Cardiac fibroblast (primary cell): ENCODE measurements around the gene HDAC2.
"Not testable (repeated sequence)": the region's sequence is repeated elsewhere in the genome, so short reads cannot be mapped to it uniquely, and the experiment has no call there.

ENCODE experiments used
- DNase-seq, 2 donors: peaks; one replicate each; pipeline versions ENCODE4 v3.0.0 to v3.0.0-alpha.2; 2010; ENCODE audit warnings: low read depth in 2 of 2
- H3K4me3 ChIP-seq, 2 donors: replicated peaks in 1 of 2; 1 replicate in 1 of 2; 2 replicates in 1 of 2; pipeline ENCODE4 v1.5.1; 2011; ENCODE audit warnings: low read depth in 2 of 2, low read length in 2 of 2, mild to moderate bottlenecking in 2 of 2, moderate library complexity in 1 of 2
- CTCF ChIP-seq: IDR thresholded peaks from one replicate; pipeline ENCODE4 v1.5.1; 2011; ENCODE audit warnings: low read depth, mild to moderate bottlenecking, low read length, inconsistent platforms

The HDAC2 gene

GRCh38 chr6:113936093-113936934 lies 34.6 kb downstream of the HDAC2 start:
- DNase-seq, result peak; percentile 76 to 81
- TF ChIP-seq CTCF, result peak; percentile 71
- H3K4me3 ChIP-seq, result no peak overlapping the region

- no peak for TF ChIP-seq CTCF
- no peak overlapping the region for H3K4me3 ChIP-seq
These were observed 36.8 kb downstream of the HDAC2 start for GRCh38 chr6:113934101-113934500.

GRCh38 chr6:113931907-113932306 lies 39.0 kb downstream of the HDAC2 start:
- H3K4me3 ChIP-seq, DNase-seq: not testable (repeated sequence)

More at GRCh38 chr6:113934101-113934500, 36.8 kb downstream of the HDAC2 start:
- DNase-seq, result no peak

- no peak for DNase-seq
- TF ChIP-seq CTCF, result no peak
- no peak overlapping the region for H3K4me3 ChIP-seq
These were observed 40.8 kb downstream of the HDAC2 start for GRCh38 chr6:113930183-113930582.

- no peak for TF ChIP-seq CTCF
These were observed 43.9 kb downstream of the HDAC2 start for GRCh38 chr6:113927001-113927400.

GRCh38 chr6:113925378-113925777 lies 45.6 kb downstream of the HDAC2 start:
- no peak for TF ChIP-seq CTCF
- H3K4me3 ChIP-seq, result no peak overlapping the region
- DNase-seq, result no peak

More at GRCh38 chr6:113927001-113927400, 43.9 kb downstream of the HDAC2 start:
- DNase-seq, result no peak
- no peak overlapping the region for H3K4me3 ChIP-seq

- H3K4me3 ChIP-seq, result no peak overlapping the region
- no peak for TF ChIP-seq CTCF
- peak in 1 of 2 donors; percentile 11 for DNase-seq
These were observed 46.6 kb downstream of the HDAC2 start for GRCh38 chr6:113924312-113924723.
